ENCODE measurements around the gene CNTFR. TPM values are rescaled to one million over a fixed set of nuclear protein-coding genes. Genes with fewer than 3 reads are reported as not detected.

Gene CNTFR
- total RNA-seq, 1 experiment from 2014 or later: 4.5 TPM

GRCh38 chr9:34579104-34579807 lies 10.3 kb downstream of the CNTFR start:
- Histone ChIP-seq H3K27me3 (replicated peaks; ENCODE audit: insufficient read depth, low read depth, low read length, poor library complexity) (peaks cover 9% of the 10 kb centered on the region), H3K36me3 (ENCODE audit: insufficient read depth, low read length, poor library complexity, severe bottlenecking) (no peaks in the 10 kb centered on the region), H3K4me1 (ENCODE audit: insufficient read depth, low read length, poor library complexity, severe bottlenecking) (peaks cover 22% of the 10 kb centered on the region), H3K9me3 (ENCODE audit: low read depth, low read length, poor library complexity, severe bottlenecking) (no peaks in the 10 kb centered on the region), H3K4me3 (ENCODE audit: low read depth, low read length, poor library complexity, severe bottlenecking) (no peak overlapping the region), H3K27ac (ENCODE audit: low read depth, low read length, poor library complexity, severe bottlenecking) (no peak overlapping the region)
- POLR2A ChIA-PET (ENCODE audit: low non-redundant PET): no interaction called here
- no TSS peak for BruUV-seq (replicated peaks)
- intact Hi-C loops (cut with micrococcal nuclease; ENCODE audit: unreplicated experiment): no loop called here
- CTCF ChIA-PET: no interaction called here
- DNase-seq (ENCODE audit: low spot score): peak; percentile 40
- no peak for TF ChIP-seq EZH2 (IDR thresholded peaks at IDR 0.05; ENCODE audit: borderline replicate concordance, low read depth, low read length, poor library complexity, severe bottlenecking)
- no peak for TF ChIP-seq CTCF (conservative IDR thresholded peaks at IDR 0.05; ENCODE audit: low read depth, low read length)

- peaks cover 22% of the 10 kb centered on the region for H3K4me1 ChIP-seq (ENCODE audit: insufficient read depth, low read length, poor library complexity, severe bottlenecking)
- H3K4me3 ChIP-seq (ENCODE audit: low read depth, low read length, poor library complexity, severe bottlenecking): peak overlapping the region; percentile 37
- CTCF ChIA-PET: interaction anchor here (0.6 kb wide), 1 partner anchor 51 kb away, joined by 6 read pairs; no protein-coding TSS in a partner anchor
- no peaks in the 10 kb centered on the region for H3K9me3 ChIP-seq (ENCODE audit: low read depth, low read length, poor library complexity, severe bottlenecking)
- H3K27ac ChIP-seq (ENCODE audit: low read depth, low read length, poor library complexity, severe bottlenecking): no peak overlapping the region
- no peak for TF ChIP-seq EZH2 (IDR thresholded peaks at IDR 0.05; ENCODE audit: borderline replicate concordance, low read depth, low read length, poor library complexity, severe bottlenecking)
- no peak for TF ChIP-seq CTCF (conservative IDR thresholded peaks at IDR 0.05; ENCODE audit: low read depth, low read length)
- peak; percentile 41 for DNase-seq (ENCODE audit: low spot score)
- no peaks in the 10 kb centered on the region for H3K36me3 ChIP-seq (ENCODE audit: insufficient read depth, low read length, poor library complexity, severe bottlenecking)
- no TSS peak for BruUV-seq (replicated peaks)
- intact Hi-C loops (cut with micrococcal nuclease; ENCODE audit: unreplicated experiment): no loop called here
- peaks cover 9% of the 10 kb centered on the region for H3K27me3 ChIP-seq (replicated peaks; ENCODE audit: insufficient read depth, low read depth, low read length, poor library complexity)
- POLR2A ChIA-PET (ENCODE audit: low non-redundant PET): no interaction called here
Observed at GRCh38 chr9:34578241-34579103, 11.1 kb downstream of the CNTFR start.

GRCh38 chr9:34577400-34578240 lies 11.9 kb downstream of the CNTFR start:
- no TSS peak for BruUV-seq (replicated peaks)
- TF ChIP-seq EZH2 (IDR thresholded peaks at IDR 0.05; ENCODE audit: borderline replicate concordance, low read depth, low read length, poor library complexity, severe bottlenecking) (no peak), CTCF (conservative IDR thresholded peaks at IDR 0.05; ENCODE audit: low read depth, low read length) (no peak)
- ChIA-PET POLR2A (ENCODE audit: low non-redundant PET) (no interaction called here), CTCF (interaction anchor here (0.6 kb wide), 1 partner anchor 52 kb away, joined by 6 read pairs; no protein-coding TSS in a partner anchor)
- intact Hi-C loops (cut with micrococcal nuclease; ENCODE audit: unreplicated experiment): no loop called here
- Histone ChIP-seq H3K36me3 (ENCODE audit: insufficient read depth, low read length, poor library complexity, severe bottlenecking) (no peaks in the 10 kb centered on the region), H3K27ac (ENCODE audit: low read depth, low read length, poor library complexity, severe bottlenecking) (no peak overlapping the region), H3K4me3 (ENCODE audit: low read depth, low read length, poor library complexity, severe bottlenecking) (peak overlapping the region; percentile 37), H3K4me1 (ENCODE audit: insufficient read depth, low read length, poor library complexity, severe bottlenecking) (peaks cover 22% of the 10 kb centered on the region), H3K9me3 (ENCODE audit: low read depth, low read length, poor library complexity, severe bottlenecking) (no peaks in the 10 kb centered on the region), H3K27me3 (replicated peaks; ENCODE audit: insufficient read depth, low read depth, low read length, poor library complexity) (peaks cover 9% of the 10 kb centered on the region)
- peak; percentile 35 for DNase-seq (ENCODE audit: low spot score)

All from A673 (cell line).